HepG2 (cell line): Measurements from ENCODE around the gene APRT. TPM values are rescaled to one million over a fixed set of nuclear protein-coding genes. Genes with fewer than 3 reads are reported as not detected.

Experiments used
- ATAC-seq: fragments of 200-7000 bp; cut with Tn5 transposase; 3 replicates; pipeline ENCODE4 v1.9.1; 2020; ENCODE audit warnings: mild to moderate bottlenecking, moderate library complexity
- BruUV-seq: library from RNA; stranded (reverse); fragments of 400-500 nt; replicated peaks from 2 replicates; lab custom pipeline; 2021; lab: Mats Ljungman, UMichigan
- CTCF ChIA-PET: fragments of 300-600 bp; formaldehyde crosslinking; extraction: SDS; loops from one replicate; lab custom pipeline; 2021; ENCODE audit warnings: low total read pairs, inconsistent platforms, low intra/inter-chr PET ratio; lab: Yijun Ruan, JAX
- POLR2A ChIA-PET: fragments of 350-600 bp; sonication (Branson Sonifier 250); formaldehyde crosslinking; loops from one replicate; lab custom pipeline; 2020; ENCODE audit warnings: antibody characterized with exemption, inconsistent platforms; lab: Yijun Ruan, JAX
- DNase-seq: peaks from one replicate; pipeline ENCODE4 v3.0.0-alpha.2; 2015; ENCODE audit warnings: low spot score
- FAIRE-seq: peaks from 3 replicates; lab custom pipeline; 2011; peaks lifted over from hg19 to GRCh38; lab: Jason Lieb, UNC
- H2AFZ ChIP-seq: one replicate; pipeline ENCODE4 v1.6.1; 2011; ENCODE audit warnings: low read length, inconsistent platforms
- H3K27ac ChIP-seq: fragments of 300-600 bp; 3 replicates; pipeline ENCODE4 v1.8.0; 2011; ENCODE audit warnings: mixed run types, mild to moderate bottlenecking, mixed read lengths, low read length, inconsistent platforms; ENCODE audit not compliant: insufficient read depth; ENCODE audit errors: extremely low read length
- H3K27me3 ChIP-seq, 2 experiments: fragments of 200-600 bp in 1 of 2; 2 replicates in 1 of 2; 3 replicates in 1 of 2; pipeline versions ENCODE4 v1.6.0 to v1.8.0; 2011; ENCODE audit warnings: low read length in 2 of 2, mild to moderate bottlenecking in 2 of 2, moderate library complexity in 2 of 2, inconsistent platforms in 1 of 2; ENCODE audit not compliant: insufficient read depth in 2 of 2, control insufficient read depth in 1 of 2
- H3K36me3 ChIP-seq, 2 experiments: fragments of 200-600 bp in 1 of 2; replicated peaks in 1 of 2; 2 replicates in 1 of 2; 3 replicates in 1 of 2; pipeline versions ENCODE4 v1.5.1 to v1.8.0; 2011; ENCODE audit warnings: low read length in 2 of 2, inconsistent platforms in 1 of 2; ENCODE audit not compliant: insufficient read depth in 2 of 2, control insufficient read depth in 1 of 2
- H3K4me1 ChIP-seq: 2 replicates; pipeline ENCODE4 v1.5.1; 2012; ENCODE audit warnings: low read length, inconsistent platforms; ENCODE audit not compliant: insufficient read depth
- H3K4me2 ChIP-seq: 2 replicates; pipeline ENCODE4 v1.6.0; 2011; ENCODE audit warnings: low read depth, low read length, inconsistent platforms
- H3K4me3 ChIP-seq, 3 experiments: fragments of 200-600 bp in 1 of 3; sonication (generic), shearing (Covaris generic) in 1 of 3; replicated peaks in 1 of 3; 2 replicates each; pipeline ENCODE4 v1.5.1; 2011 to 2016; ENCODE audit warnings: low read length in 3 of 3, inconsistent platforms in 2 of 3, low read depth in 2 of 3, mild to moderate bottlenecking in 2 of 3, control low read depth in 1 of 3, mixed read lengths in 1 of 3; ENCODE audit not compliant: insufficient read depth in 1 of 3
- H3K79me2 ChIP-seq: one replicate; pipeline ENCODE4 v1.6.1; 2011; ENCODE audit warnings: low read length, inconsistent platforms; ENCODE audit not compliant: insufficient read depth
- H3K9ac ChIP-seq: 2 replicates; pipeline ENCODE4 v1.6.0; 2011; ENCODE audit warnings: mild to moderate bottlenecking, low read depth, low read length, inconsistent platforms; ENCODE audit not compliant: insufficient read depth
- H3K9me3 ChIP-seq: 2 replicates; pipeline ENCODE4 v1.5.1; 2012; ENCODE audit warnings: mild to moderate bottlenecking, low read length
- H4K20me1 ChIP-seq: 2 replicates; pipeline ENCODE4 v1.6.0; 2011; ENCODE audit warnings: inconsistent platforms, mild to moderate bottlenecking, low read length, moderate library complexity; ENCODE audit not compliant: insufficient read depth
- CCDC6 ChIP-seq: sonication (generic); formaldehyde crosslinking; IDR thresholded peaks from 2 replicates; pipeline ENCODE4 v1.8.1; 2022; ENCODE audit warnings: mild to moderate bottlenecking, missing genetic modification reagents, moderate library complexity
- GFI1 ChIP-seq: sonication (generic); formaldehyde crosslinking; IDR thresholded peaks from 2 replicates; pipeline ENCODE4 v1.5.0; 2020; ENCODE audit warnings: missing genetic modification reagents, mild to moderate bottlenecking, borderline replicate concordance
- NR3C1 ChIP-seq: sonication (generic); formaldehyde crosslinking; IDR thresholded peaks from 2 replicates; pipeline ENCODE4 v1.4.0; 2020; ENCODE audit warnings: missing genetic modification reagents
- RELA ChIP-seq: sonication (generic); formaldehyde crosslinking; IDR thresholded peaks from 2 replicates; pipeline ENCODE4 v1.4.0; 2020; ENCODE audit warnings: missing genetic modification reagents
- REXO4 ChIP-seq: sonication (generic); formaldehyde crosslinking; IDR thresholded peaks from 2 replicates; pipeline ENCODE4 v1.8.0; 2022; ENCODE audit warnings: missing genetic modification reagents, mild to moderate bottlenecking, borderline replicate concordance
- ZNF432 ChIP-seq: sonication (generic); formaldehyde crosslinking; IDR thresholded peaks from 2 replicates; pipeline ENCODE4 v1.5.0; 2020; ENCODE audit warnings: missing genetic modification reagents, mild to moderate bottlenecking, borderline replicate concordance
- ZNF773 ChIP-seq: sonication (generic); formaldehyde crosslinking; IDR thresholded peaks from 2 replicates; pipeline ENCODE4 v1.4.0; 2020; ENCODE audit warnings: missing genetic modification reagents, borderline replicate concordance
- WGBS: methylation state at CpG from one replicate; pipeline ENCODE4 v1.1.6; 2017; ENCODE audit warnings: low lambda C conversion rate; 5-methylcytosine and 5-hydroxymethylcytosine counted together
- in situ Hi-C: cut with HindIII; loops from 2 replicates; pipeline ENCODE4 v1.10.0; 2017; ENCODE audit warnings: low pct_unique_long_range_greater_than_20kb; ENCODE audit not compliant: extremely low pct_ligation_motif_present
- intact Hi-C: fragments of 100-400 bp; cut with micrococcal nuclease; formaldehyde crosslinking; loops from one replicate; pipeline ENCODE4 v1.10.0; 2022; ENCODE audit not compliant: unreplicated experiment
- polyA plus RNA-seq, 8 experiments: library from polyadenylated mRNA; depleted of rRNA in 3 of 8; stranded (reverse) in 7 of 8; unstranded in 1 of 8; fragments of >200 nt; fragmentation: Illumina TruSeq in 4 of 8; extraction: Trizol in 4 of 8; gene quantifications; 2 replicates each; pipeline versions ENCODE4 v1.2.1 to v1.2.3, GENCODE V29; 2011 to 2016; ENCODE audit warnings: low read depth in 4 of 8, missing spikeins in 1 of 8, mixed read lengths in 1 of 8; ENCODE audit not compliant: insufficient read depth in 1 of 8
- total RNA-seq, 5 experiments: library from RNA; depleted of rRNA; stranded (reverse); fragments of >200 nt; fragmentation: Illumina TruSeq; extraction: Trizol; gene quantifications; 2 replicates each; pipeline ENCODE4 v1.2.3, GENCODE V29; 2016; ENCODE audit warnings: low read depth in 1 of 5
- TF ChIP-seq, protein P1 (sequence below): sonication (generic); formaldehyde crosslinking; IDR thresholded peaks from 2 replicates; pipeline ENCODE4 v1.5.0; 2020; ENCODE audit warnings: mild to moderate bottlenecking, missing genetic modification reagents, moderate library complexity
- TF ChIP-seq, protein P2 (sequence below): IDR thresholded peaks from 2 replicates; pipeline ENCODE4 v1.6.1; 2016; ENCODE audit warnings: mild to moderate bottlenecking, missing biosample characterization, missing genetic modification reagents
- TF ChIP-seq, protein P3 (sequence below): sonication (generic); formaldehyde crosslinking; IDR thresholded peaks from 2 replicates; pipeline ENCODE4 v1.5.0; 2020; ENCODE audit warnings: missing genetic modification reagents
- TF ChIP-seq, protein P4 (sequence below): IDR thresholded peaks from 2 replicates; pipeline ENCODE4 v1.6.1; 2016; ENCODE audit warnings: low read depth, control low read depth
- TF ChIP-seq, protein P5 (sequence below): sonication (generic); formaldehyde crosslinking; IDR thresholded peaks from 2 replicates; pipeline ENCODE4 v1.5.1; 2020; ENCODE audit warnings: mild to moderate bottlenecking, missing genetic modification reagents

APRT gene
- total and polyA plus RNA-seq, 2 of the 13 experiments (the other 11 are each of a cell fraction or from before 2014, with no cell fraction given) = 155 to 242 TPM

DNA sequence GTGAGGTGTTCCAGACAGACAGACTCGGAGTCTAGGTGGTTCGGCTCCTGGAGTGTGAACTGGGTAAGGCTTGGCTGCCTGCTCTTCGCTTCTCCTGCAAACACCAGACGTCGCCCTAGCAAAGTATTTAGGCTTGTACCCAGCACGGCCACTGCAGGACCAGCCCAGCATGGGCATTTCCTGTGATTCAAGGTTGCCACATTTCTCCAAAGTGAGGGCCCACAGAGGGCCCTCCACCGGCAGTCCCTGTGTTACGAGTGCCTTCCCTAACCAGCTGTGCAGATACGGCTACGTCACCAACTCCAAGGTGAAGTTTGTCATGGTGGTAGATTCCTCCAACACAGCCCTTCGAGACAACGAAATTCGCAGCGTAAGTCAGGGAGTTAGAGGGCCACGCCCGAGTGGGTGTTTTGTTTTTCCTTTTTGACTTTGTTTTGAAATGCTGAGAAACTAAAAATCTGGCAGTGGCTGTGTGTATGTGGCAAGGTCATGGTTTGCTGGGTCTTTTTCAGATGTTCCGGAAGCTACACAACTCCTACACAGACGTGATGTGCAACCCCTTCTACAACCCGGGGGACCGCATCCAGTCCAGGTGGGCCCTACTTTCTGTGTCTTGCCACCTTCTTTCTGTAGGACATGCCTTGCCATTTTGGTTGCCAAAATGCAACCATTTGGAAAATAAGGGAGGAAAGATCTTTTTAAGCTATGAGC, 47.8 kb upstream of the APRT start (continued):
- TF ChIP-seq ZNF773 (CRISPR knock-in tag) (no peak), ZNF432 (CRISPR knock-in tag) (no peak), RELA (CRISPR knock-in tag) (no peak)
- TF ChIP-seq, protein P1, sequence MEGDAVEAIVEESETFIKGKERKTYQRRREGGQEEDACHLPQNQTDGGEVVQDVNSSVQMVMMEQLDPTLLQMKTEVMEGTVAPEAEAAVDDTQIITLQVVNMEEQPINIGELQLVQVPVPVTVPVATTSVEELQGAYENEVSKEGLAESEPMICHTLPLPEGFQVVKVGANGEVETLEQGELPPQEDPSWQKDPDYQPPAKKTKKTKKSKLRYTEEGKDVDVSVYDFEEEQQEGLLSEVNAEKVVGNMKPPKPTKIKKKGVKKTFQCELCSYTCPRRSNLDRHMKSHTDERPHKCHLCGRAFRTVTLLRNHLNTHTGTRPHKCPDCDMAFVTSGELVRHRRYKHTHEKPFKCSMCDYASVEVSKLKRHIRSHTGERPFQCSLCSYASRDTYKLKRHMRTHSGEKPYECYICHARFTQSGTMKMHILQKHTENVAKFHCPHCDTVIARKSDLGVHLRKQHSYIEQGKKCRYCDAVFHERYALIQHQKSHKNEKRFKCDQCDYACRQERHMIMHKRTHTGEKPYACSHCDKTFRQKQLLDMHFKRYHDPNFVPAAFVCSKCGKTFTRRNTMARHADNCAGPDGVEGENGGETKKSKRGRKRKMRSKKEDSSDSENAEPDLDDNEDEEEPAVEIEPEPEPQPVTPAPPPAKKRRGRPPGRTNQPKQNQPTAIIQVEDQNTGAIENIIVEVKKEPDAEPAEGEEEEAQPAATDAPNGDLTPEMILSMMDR = no peak
- TF ChIP-seq, all 625 proteins: peak for 0

DNA sequence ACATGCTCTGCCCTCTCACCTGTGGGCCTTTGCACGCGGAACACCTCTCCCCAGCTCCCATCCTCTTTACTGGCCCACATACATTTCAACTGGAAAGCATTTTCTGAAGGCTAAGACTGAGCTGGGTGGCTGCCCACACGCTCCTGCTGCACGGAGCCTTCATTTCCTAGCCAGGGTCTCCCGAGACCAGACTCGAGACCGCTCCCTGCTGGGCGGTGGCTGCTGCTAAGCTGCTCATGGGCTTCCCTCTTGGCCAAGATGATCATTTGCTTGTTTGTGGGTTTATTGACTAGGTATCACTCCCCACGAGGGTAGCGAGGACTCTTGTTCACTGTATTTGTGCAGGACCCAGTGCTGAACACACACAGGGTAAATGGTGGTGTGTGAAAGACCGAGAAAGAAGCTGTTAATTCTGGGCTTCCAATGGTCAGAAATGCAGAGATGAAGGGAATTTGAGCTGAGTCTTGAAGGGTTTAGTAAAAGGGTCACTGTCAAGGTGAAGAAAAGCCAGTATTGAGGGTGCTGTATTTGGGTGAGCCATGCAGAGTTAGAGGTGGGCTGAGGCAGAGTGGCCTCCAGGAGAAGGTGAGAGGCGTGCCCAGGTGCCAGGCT, 46.1 kb upstream of the APRT start:
- no peaks in the 10 kb centered on the region for H4K20me1 ChIP-seq
- H3K9me3 ChIP-seq = no peaks in the 10 kb centered on the region
- peak overlapping the region; percentile 62 for H3K27ac ChIP-seq
- intact Hi-C loops = loop anchor here (1.0 to 5.0 kb wide), 3 partner anchors 19 to 101 kb away; no protein-coding TSS in a partner anchor
- peaks cover 12% of the 10 kb centered on the region for H3K79me2 ChIP-seq
- peak; percentile 75 for DNase-seq
- H3K27me3 ChIP-seq = no peaks in the 10 kb centered on the region; a peak in 1 of 5 replicates
- peak overlapping the region; percentile 68 to 100 (median 98) for H3K4me3 ChIP-seq
- H2AFZ ChIP-seq = no peak overlapping the region
- ChIA-PET CTCF (interaction anchor here (1.5 to 2.3 kb wide), 4 partner anchors 18 to 120 kb away, joined by 8 to 22 read pairs (median 12); no protein-coding TSS in a partner anchor), POLR2A (interaction anchor here (1.0 to 2.3 kb wide), 6 partner anchors 46 to 313 kb away, joined by 3 to 29 read pairs (median 8); partner anchors contain the start of genes APRT, CDH15 and PIEZO1)
- peaks cover 15% of the 10 kb centered on the region for H3K4me1 ChIP-seq
- WGBS = 12% methylated on average over 12 of the region's 12 CpGs
- H3K9ac ChIP-seq = peak overlapping the region; percentile 82
- peaks cover 12 to 28% of the 10 kb centered on the region in 2 experiments for H3K36me3 ChIP-seq
- peak; percentile 93 for FAIRE-seq
- peak overlapping the region; percentile 80 for H3K4me2 ChIP-seq
- ATAC-seq = peak; percentile 83
- in situ Hi-C loops = loop anchor here (5.0 kb wide), 2 partner anchors 46 to 101 kb away; partner anchors contain the start of gene APRT
- BruUV-seq = no TSS peak
- TF ChIP-seq, protein P2, sequence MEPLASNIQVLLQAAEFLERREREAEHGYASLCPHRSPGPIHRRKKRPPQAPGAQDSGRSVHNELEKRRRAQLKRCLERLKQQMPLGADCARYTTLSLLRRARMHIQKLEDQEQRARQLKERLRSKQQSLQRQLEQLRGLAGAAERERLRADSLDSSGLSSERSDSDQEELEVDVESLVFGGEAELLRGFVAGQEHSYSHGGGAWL (CRISPR knock-in tag) = no peak
- TF ChIP-seq CCDC6 (CRISPR knock-in tag) (no peak), GFI1 (CRISPR knock-in tag) (no peak), REXO4 (CRISPR knock-in tag) (no peak), NR3C1 (CRISPR knock-in tag) (no peak)
- TF ChIP-seq, protein P3, sequence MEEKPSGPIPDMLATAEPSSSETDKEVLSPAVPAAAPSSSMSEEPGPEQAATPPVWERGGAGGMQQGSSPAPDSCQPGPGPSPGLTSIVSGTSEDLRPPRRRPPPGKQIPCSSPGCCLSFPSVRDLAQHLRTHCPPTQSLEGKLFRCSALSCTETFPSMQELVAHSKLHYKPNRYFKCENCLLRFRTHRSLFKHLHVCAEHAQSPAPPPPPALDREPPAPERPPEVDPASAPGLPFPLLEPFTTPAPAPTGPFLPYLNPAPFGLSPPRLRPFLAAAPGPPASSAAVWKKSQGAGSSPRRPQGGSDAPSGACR (CRISPR knock-in tag) = no peak
- TF ChIP-seq, protein P4, sequence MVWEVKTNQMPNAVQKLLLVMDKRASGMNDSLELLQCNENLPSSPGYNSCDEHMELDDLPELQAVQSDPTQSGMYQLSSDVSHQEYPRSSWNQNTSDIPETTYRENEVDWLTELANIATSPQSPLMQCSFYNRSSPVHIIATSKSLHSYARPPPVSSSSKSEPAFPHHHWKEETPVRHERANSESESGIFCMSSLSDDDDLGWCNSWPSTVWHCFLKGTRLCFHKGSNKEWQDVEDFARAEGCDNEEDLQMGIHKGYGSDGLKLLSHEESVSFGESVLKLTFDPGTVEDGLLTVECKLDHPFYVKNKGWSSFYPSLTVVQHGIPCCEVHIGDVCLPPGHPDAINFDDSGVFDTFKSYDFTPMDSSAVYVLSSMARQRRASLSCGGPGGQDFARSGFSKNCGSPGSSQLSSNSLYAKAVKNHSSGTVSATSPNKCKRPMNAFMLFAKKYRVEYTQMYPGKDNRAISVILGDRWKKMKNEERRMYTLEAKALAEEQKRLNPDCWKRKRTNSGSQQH (CRISPR knock-in tag) = no peak
- TF ChIP-seq, protein P5, sequence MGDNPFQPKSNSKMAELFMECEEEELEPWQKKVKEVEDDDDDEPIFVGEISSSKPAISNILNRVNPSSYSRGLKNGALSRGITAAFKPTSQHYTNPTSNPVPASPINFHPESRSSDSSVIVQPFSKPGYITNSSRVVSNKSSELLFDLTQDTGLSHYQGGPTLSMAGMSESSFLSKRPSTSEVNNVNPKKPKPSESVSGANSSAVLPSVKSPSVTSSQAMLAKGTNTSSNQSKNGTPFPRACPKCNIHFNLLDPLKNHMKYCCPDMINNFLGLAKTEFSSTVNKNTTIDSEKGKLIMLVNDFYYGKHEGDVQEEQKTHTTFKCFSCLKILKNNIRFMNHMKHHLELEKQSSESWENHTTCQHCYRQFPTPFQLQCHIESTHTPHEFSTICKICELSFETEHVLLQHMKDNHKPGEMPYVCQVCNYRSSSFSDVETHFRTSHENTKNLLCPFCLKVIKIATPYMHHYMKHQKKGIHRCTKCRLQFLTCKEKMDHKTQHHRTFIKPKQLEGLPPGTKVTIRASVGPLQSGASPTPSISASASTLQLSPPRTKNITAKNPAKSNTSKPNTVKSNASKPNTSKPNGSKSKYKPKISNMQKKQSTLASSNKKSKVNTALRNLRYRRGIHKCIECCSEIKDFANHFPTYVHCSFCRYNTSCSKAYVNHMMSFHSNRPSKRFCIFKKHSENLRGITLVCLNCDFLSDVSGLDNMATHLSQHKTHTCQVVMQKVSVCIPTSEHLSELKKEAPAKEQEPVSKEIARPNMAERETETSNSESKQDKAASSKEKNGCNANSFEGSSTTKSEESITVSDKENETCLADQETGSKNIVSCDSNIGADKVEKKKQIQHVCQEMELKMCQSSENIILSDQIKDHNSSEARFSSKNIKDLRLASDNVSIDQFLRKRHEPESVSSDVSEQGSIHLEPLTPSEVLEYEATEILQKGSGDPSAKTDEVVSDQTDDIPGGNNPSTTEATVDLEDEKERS (CRISPR knock-in tag) = no peak
